HG02943 (cell line): ENCODE results near the gene HILPDA.
A peak's percentile ranks its signal among the peaks of the same experiment; 100 is the strongest.
"Not testable (repeated sequence)": the region's sequence is repeated elsewhere in the genome, so short reads cannot be mapped to it uniquely, and the experiment has no call there.

Source experiments
- ATAC-seq: cut with Tn5 transposase; IDR thresholded peaks from one replicate; pipeline ENCODE4 v1.9.1; 2021; ENCODE audit warnings: mild to moderate bottlenecking, low read depth, moderate library complexity; ENCODE audit not compliant: unreplicated experiment

HILPDA gene

DNA sequence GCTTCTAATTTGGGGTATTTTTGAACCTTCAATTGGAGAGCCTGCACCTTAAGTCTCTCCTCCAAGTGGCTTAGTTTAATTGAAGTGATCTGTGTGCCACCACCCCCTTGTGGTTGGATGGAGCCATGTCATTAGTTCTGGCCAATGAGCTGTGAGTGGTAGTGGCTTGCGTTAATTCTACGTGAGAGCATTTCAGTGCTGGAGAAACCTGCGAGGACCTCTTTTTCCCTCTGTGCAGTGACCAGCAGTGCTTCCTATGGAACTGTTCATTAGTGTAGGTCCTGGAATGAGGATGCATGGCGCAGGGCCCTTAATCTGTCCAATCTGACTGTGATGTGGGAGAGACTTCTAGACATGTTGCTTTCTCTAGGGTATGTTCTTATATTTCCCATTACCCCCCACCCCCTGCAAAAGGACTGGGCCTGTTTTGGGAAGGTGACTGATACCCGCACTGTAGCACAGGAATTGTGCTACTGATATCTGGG lies 3.8 kb downstream of the HILPDA start:
- peak; percentile 36 for ATAC-seq

DNA sequence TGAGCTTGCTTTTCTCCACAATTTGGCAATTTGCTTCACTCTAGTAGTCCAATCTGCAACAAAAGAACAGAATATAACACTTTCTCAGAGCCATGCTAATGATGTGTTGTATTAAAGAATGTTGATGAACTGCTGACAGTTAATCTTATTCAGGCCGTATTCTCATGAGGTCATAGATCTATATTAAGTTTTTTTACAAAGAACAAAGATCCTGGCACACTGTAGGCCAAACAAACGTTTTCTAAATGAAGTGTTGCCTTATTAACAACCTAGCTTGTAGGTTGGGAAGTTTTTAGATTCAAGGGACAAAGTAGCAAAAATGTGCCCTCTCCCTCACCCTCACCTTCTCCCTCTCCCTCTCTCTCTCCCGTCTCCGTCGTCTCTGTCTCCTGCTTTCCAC lies 6.8 kb downstream of the HILPDA start:
- ATAC-seq: no peak

DNA sequence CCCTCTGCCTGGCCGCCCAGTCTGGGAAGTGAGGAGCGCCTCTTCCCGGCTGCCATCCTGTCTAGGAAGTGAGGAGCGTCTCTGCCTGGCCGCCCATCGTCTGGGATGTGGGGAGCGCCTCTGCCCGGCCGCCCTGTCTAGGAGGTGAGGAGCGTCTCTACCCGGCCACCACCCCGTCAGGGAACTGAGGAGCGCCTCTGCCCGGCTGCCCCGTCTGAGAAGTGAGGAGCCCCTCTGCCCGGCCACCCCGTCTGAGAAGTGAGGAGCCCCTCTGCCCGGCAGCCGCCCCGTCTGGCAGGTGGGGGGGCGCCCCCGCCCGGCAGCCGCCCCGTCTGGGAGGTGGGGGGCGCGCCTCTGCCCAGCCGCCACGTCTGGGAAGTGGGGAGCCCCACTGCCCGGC lies 7.7 kb downstream of the HILPDA start:
- not testable (repeated sequence) for ATAC-seq

DNA sequence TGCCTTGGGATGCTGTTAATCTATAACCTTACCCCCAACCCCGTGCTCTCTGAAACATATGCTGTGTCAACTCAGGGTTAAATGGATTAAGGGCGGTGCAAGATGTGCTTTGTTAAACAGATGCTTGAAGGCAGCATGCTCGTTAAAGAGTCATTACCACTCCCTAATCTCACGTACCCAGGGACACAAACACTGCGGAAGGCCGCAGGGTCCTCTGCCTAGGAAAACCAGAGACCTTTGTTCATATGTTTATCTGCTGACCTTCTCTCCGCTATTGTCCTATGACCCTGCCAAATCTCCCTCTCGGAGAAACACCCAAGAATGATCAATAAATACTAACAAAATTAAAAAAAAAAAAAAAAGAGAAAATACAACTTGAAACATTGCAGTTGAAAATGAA lies 8.3 kb downstream of the HILPDA start:
- not testable (repeated sequence) for ATAC-seq

DNA sequence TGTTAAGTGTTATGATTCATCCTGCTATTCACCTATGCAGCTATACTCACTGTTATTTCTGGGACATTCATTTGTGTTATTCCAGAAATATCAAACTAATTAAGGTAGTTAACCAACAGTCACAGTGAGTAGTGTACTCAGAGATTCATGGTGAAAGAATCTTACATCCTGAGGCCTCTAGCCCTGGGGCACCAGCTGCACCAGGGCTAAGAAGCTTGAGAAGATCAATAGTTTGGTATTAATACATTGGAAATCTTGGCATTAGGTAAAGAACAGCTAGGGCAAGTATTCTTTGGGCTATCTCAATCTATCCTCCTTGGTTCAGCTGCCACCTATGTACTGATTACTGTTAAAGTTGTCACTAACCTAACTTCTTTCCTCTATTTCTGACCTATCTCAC lies 11.2 kb downstream of the HILPDA start:
- not testable (repeated sequence) for ATAC-seq

GRCh38 chr7:128476402-128477335 lies 21.0 kb downstream of the HILPDA start, which contains the start of gene METTL2B:
Gene METTL2B, plus strand, starts transcription at chr7:128476748. Its CDS starts 18 bp downstream, at chr7:128476766.
- ATAC-seq: peak; percentile 93

DNA sequence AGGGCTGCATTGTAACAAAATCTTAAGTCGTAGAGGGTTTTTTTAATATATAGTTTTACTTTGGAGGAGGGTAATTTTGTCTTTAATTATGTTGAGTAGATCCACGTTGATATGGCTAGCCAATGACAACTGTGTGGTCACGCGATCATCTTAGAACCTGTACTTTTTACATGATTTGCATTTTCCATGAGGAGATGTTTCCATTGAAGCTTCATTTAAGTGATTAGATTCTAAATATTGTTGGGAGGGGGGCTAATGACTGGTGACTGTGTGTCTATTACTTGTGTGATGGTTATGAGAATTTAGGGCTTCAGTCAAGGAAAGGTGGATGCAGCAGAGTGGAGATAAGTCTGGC lies 21.6 kb downstream of the HILPDA start:
- ATAC-seq: not testable (repeated sequence)

GRCh38 chr7:128479082-128479481 lies 23.4 kb downstream of the HILPDA start:
- ATAC-seq: not testable (repeated sequence)

- not testable (repeated sequence) for ATAC-seq
Measured at GRCh38 chr7:128488134-128488533, 32.5 kb downstream of the HILPDA start.

- no peak for ATAC-seq
Measured at GRCh38 chr7:128497405-128497804, 41.7 kb downstream of the HILPDA start.

DNA sequence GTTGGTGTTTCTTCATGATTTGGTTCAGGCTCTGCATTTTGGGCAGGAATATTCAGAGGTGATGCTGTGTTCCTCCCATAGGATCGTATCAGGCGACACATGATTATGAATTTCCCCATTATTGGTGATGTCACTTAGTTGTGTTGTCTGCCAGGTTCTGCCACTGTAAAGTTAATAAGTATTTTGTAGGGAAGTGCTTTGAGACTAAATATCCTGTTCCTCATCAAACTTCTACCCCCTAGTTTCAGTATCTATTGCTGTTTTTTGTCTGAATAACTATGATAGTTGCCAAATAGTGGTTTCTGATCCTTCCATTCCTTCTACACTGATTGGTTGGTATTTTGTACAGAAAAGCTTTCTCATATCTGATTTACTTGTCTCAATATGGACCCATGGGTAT lies 49.7 kb downstream of the HILPDA start:
- not testable (repeated sequence) for ATAC-seq

DNA sequence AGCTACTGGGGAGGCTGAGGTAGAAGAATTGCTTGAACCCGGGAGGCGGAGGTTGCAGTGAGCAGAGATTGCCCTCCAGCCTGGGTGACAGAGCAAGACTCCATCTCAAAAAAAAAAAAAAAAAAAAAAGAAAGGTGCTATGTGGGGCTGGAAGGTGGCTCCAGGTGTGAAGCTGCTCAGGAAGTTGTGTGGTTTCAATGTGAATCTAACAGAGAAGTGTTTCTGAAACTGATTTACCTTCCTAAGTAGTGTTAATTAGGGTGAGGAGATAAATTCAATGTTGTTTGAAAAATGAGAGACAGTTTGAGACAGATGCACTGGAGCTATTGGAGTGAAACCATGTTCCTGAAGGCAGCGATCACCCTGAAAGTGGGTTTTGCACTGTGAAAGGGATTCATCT lies 51.1 kb downstream of the HILPDA start:
- ATAC-seq: peak; percentile 42

DNA sequence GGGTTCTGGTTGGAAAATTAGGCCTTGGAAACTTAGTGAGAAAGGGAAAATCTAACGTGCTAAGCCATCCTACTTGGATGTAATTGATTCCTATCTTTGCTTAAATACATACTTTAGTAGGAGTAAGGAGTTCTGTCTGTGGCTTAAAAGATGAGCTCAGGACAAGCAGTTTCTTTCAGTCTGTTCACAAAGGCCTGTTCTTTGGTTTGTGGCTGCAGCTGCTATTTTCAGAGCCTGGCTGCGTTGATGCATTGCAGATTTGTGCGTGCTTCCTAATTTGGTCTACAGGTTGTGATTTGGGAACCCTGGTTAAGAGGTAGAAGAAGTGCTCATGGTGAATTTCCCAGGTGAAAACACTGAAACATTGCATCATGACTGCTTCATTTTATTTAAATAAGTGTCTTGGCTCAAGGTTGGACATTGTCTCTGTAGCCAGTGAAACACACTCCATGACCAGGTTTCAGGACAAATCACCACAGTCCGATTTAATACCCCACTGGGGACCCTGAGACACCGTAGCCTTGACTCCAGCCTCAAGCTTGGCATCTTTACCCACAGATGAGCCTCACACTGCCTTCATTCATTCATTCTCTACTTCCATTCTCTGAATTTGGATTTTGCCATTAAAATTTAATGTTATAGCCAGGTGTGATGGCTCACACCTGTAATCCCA lies 51.8 kb downstream of the HILPDA start:
- ATAC-seq: peak; percentile 45
